HUES64 (cell line): ENCODE data around the gene DNAJC19.

Experiments
- H3K27ac ChIP-seq: 2 replicates; pipeline ENCODE4 v1.7.0; 2013; ENCODE audit warnings: low read depth, low read length, inconsistent platforms
- H3K27me3 ChIP-seq: 2 replicates; pipeline ENCODE4 v1.6.1; 2013; ENCODE audit warnings: mild to moderate bottlenecking, low read length; ENCODE audit not compliant: insufficient read depth
- H3K36me3 ChIP-seq: 2 replicates; pipeline ENCODE4 v1.6.1; 2013; ENCODE audit warnings: mild to moderate bottlenecking, low read length; ENCODE audit not compliant: insufficient read depth
- H3K4me1 ChIP-seq: 2 replicates; pipeline ENCODE4 v1.6.1; 2013; ENCODE audit warnings: mild to moderate bottlenecking, low read length, moderate library complexity; ENCODE audit not compliant: insufficient read depth
- H3K4me3 ChIP-seq: 2 replicates; pipeline ENCODE4 v1.5.1; 2013; ENCODE audit warnings: mild to moderate bottlenecking, low read length, moderate library complexity
- H3K9ac ChIP-seq: 2 replicates; pipeline ENCODE4 v1.6.1; 2013; ENCODE audit warnings: mild to moderate bottlenecking, low read depth, low read length
- H3K9me3 ChIP-seq: 2 replicates; pipeline ENCODE4 v1.6.1; 2013; ENCODE audit warnings: low read depth, low read length; ENCODE audit not compliant: insufficient read depth
- WGBS: fragments of 150-250, 120-280 bp; methylation state at CpG from one replicate; pipeline ENCODE4 v1.1.7; 2013; ENCODE audit warnings: missing lambda C conversion rate; 5-methylcytosine and 5-hydroxymethylcytosine counted together

DNAJC19 gene

GRCh38 chr3:180961552-180961951 lies 28.0 kb downstream of the DNAJC19 start:
- no CpG with 5 or more reads among the region's 1 CpG for WGBS
- Histone ChIP-seq H3K9ac (no peak overlapping the region), H3K27me3 (no peaks in the 10 kb centered on the region), H3K4me1 (no peaks in the 10 kb centered on the region), H3K27ac (no peak overlapping the region), H3K36me3 (peaks cover 100% of the 10 kb centered on the region), H3K4me3 (no peak overlapping the region), H3K9me3 (no peaks in the 10 kb centered on the region)

DNA sequence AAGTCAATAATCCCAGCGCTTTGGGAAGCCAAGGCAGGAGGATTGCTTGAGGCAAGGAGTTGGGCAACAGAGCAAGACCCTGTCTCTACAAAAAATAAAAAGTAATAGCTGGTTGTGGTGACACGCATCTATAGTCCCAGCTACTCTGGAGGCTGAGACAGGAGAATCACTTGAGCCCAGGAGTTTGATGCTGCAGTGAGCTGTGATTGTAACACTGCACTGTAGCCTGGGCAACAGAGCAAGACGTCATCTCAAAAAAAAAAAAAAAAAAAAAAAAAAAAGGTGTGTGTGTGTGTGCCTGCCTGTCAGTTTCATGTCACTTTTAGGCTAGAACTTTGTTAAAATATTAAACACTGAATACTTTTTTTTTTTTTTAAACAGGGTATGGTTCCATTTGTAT lies 28.4 kb downstream of the DNAJC19 start:
- peaks cover 100% of the 10 kb centered on the region for H3K36me3 ChIP-seq
- no peak overlapping the region for H3K9ac ChIP-seq
- H3K4me3 ChIP-seq, result no peak overlapping the region
- no peaks in the 10 kb centered on the region for H3K27me3 ChIP-seq
- WGBS, result 91% methylated on average over 3 of the region's 3 CpGs
- H3K4me1 ChIP-seq, result no peaks in the 10 kb centered on the region
- H3K9me3 ChIP-seq, result no peaks in the 10 kb centered on the region
- H3K27ac ChIP-seq, result no peak overlapping the region

- Histone ChIP-seq H3K9ac (no peak overlapping the region), H3K4me3 (no peak overlapping the region), H3K9me3 (no peaks in the 10 kb centered on the region), H3K27ac (no peak overlapping the region), H3K4me1 (no peaks in the 10 kb centered on the region), H3K36me3 (peaks cover 100% of the 10 kb centered on the region), H3K27me3 (no peaks in the 10 kb centered on the region)
- no CpG with 5 or more reads among the region's 1 CpG for WGBS
Observed at GRCh38 chr3:180959691-180960090, 29.8 kb downstream of the DNAJC19 start.

GRCh38 chr3:180947761-180948390 lies 41.7 kb downstream of the DNAJC19 start:
- no peak overlapping the region for H3K4me3 ChIP-seq
- no peaks in the 10 kb centered on the region for H3K4me1 ChIP-seq
- H3K27ac ChIP-seq, result no peak overlapping the region
- no peaks in the 10 kb centered on the region for H3K27me3 ChIP-seq
- WGBS, result 82% methylated on average over 4 of the region's 4 CpGs
- peaks cover 91% of the 10 kb centered on the region for H3K36me3 ChIP-seq
- H3K9me3 ChIP-seq, result no peaks in the 10 kb centered on the region
- H3K9ac ChIP-seq, result no peak overlapping the region

DNA sequence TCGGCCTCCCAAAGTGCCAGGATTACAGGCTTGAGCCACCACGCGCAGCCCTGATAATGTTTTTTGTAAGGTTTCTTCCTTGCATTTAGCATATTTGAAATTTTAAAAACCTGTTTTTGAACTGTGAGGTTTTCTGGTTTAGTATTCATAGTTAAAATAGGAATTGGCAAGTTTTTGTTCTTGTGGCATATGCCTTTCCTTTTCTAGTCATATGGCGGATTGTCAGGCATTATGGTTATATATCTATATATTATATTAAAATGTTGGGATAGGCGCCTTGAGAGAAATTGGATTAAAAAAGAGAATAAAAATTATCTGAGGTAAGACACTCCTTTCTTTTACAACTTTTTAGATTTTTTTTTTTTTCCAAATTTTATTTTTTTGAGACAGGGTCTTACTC lies 48.7 kb downstream of the DNAJC19 start:
- Histone ChIP-seq H3K27me3 (no peaks in the 10 kb centered on the region), H3K9me3 (no peaks in the 10 kb centered on the region), H3K4me3 (no peak overlapping the region), H3K27ac (no peak overlapping the region), H3K4me1 (no peaks in the 10 kb centered on the region), H3K36me3 (peaks cover 86% of the 10 kb centered on the region), H3K9ac (no peak overlapping the region)
- 97% methylated on average over 3 of the region's 5 CpGs for WGBS

- H3K27ac ChIP-seq, result no peak overlapping the region
- H3K9ac ChIP-seq, result no peak overlapping the region
- H3K4me3 ChIP-seq, result no peak overlapping the region
- no peaks in the 10 kb centered on the region for H3K4me1 ChIP-seq
- no peaks in the 10 kb centered on the region for H3K27me3 ChIP-seq
- WGBS, result 80% methylated on average over 1 of the region's 1 CpG
- no peaks in the 10 kb centered on the region for H3K9me3 ChIP-seq
- H3K36me3 ChIP-seq, result peaks cover 63% of the 10 kb centered on the region
Observed at GRCh38 chr3:180934638-180935037, 54.9 kb downstream of the DNAJC19 start.
